ENCODE measurements around the gene ATF3. TPM values are rescaled to one million over a fixed set of nuclear protein-coding genes. Genes with fewer than 3 reads are reported as not detected.

The ATF3 gene
- polyA plus RNA-seq, 4 donors = 20.8 to 41.2 (median 28.7) TPM

DNA sequence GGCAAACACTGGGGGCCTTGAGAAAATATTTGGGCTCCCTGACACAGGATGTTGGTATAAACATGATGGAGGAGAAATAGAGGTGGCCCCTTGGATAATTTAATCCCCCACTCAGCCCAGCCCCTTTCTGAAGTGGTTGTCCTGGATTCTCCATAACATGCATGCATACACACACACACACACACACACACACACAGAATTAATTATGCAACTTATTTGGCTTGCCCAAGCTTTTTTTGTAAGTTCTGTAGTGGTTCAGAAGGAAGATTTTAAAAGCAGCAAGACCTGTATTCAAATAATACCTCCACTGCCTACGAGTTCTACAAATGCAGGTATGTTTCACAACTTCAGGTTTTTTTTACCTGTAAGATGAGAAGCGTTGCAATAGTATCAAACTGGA is 15.0 kb downstream of the ATF3 start:
- WGBS, 3 donors = 90 to 95% (median 93%) methylated on average over 2 of the region's 2 CpGs

DNA sequence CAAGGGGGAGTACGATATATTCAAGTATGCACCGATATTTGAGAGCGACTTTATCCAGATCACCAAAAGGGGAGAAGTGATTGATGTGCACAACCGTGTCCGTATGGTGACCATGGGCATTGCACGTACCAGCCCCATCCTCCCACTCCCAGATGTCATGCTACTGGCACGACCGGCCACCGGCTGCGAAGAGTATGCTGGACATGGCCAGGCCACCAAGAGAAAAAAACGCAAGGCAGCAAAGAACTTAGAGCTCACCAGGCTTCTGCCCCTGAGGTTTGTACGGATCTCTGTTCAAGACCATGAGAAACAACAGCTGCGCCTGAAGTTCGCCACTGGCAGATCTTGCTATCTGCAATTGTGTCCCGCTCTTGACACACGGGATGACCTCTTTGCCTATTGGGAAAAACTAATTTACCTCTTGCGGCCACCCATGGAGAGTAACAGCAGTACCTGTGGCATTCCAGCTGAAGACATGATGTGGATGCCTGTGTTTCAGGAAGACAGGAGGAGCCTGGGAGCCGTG is 16.5 kb downstream of the ATF3 start:
- Histone ChIP-seq H3K27me3 (ENCODE audit: control insufficient read depth in 3 of 3, insufficient read depth in 3 of 3, low read length in 3 of 3) (no peaks in the 10 kb centered on the region), H3K27ac (ENCODE audit: low read depth in 1 of 3, low read length in 2 of 3) (no peak overlapping the region), H3K9me3 (ENCODE audit: control insufficient read depth in 2 of 2, insufficient read depth in 1 of 2, low read depth in 1 of 2, low read length in 1 of 2) (no peaks in the 10 kb centered on the region), H3K4me1 (ENCODE audit: control insufficient read depth in 3 of 3, insufficient read depth in 2 of 3, low read depth in 1 of 3, low read length in 2 of 3) (peaks cover 0 to 19% (median 0%) of the 10 kb centered on the region in 3 donors), H3K36me3 (ENCODE audit: control insufficient read depth in 3 of 3, insufficient read depth in 2 of 3, low read depth in 1 of 3, low read length in 3 of 3) (peaks cover 0 to 2% (median 0%) of the 10 kb centered on the region in 3 donors), H3K4me3 (ENCODE audit: low read depth in 1 of 3, low read length in 3 of 3) (no peak overlapping the region)
- DNase-seq = no peak
- no peak for FAIRE-seq
- 92 to 94% (median 93%) methylated on average over 18 of the region's 18 CpGs for WGBS, 3 donors

More for the DNA sequence above, 15.0 kb downstream of the ATF3 start:
- FAIRE-seq (no peak), DNase-seq (no peak)
- Histone ChIP-seq H3K27ac (ENCODE audit: low read depth in 1 of 3, low read length in 2 of 3) (no peak overlapping the region), H3K27me3 (ENCODE audit: control insufficient read depth in 3 of 3, insufficient read depth in 3 of 3, low read length in 3 of 3) (no peaks in the 10 kb centered on the region), H3K36me3 (ENCODE audit: control insufficient read depth in 3 of 3, insufficient read depth in 2 of 3, low read depth in 1 of 3, low read length in 3 of 3) (peaks cover 0 to 14% (median 5%) of the 10 kb centered on the region in 3 donors), H3K4me1 (ENCODE audit: control insufficient read depth in 3 of 3, insufficient read depth in 2 of 3, low read depth in 1 of 3, low read length in 2 of 3) (peaks cover 0 to 5% (median 0%) of the 10 kb centered on the region in 3 donors), H3K9me3 (ENCODE audit: control insufficient read depth in 2 of 2, insufficient read depth in 1 of 2, low read depth in 1 of 2, low read length in 1 of 2) (no peaks in the 10 kb centered on the region), H3K4me3 (ENCODE audit: low read depth in 1 of 3, low read length in 3 of 3) (no peak overlapping the region)

DNA sequence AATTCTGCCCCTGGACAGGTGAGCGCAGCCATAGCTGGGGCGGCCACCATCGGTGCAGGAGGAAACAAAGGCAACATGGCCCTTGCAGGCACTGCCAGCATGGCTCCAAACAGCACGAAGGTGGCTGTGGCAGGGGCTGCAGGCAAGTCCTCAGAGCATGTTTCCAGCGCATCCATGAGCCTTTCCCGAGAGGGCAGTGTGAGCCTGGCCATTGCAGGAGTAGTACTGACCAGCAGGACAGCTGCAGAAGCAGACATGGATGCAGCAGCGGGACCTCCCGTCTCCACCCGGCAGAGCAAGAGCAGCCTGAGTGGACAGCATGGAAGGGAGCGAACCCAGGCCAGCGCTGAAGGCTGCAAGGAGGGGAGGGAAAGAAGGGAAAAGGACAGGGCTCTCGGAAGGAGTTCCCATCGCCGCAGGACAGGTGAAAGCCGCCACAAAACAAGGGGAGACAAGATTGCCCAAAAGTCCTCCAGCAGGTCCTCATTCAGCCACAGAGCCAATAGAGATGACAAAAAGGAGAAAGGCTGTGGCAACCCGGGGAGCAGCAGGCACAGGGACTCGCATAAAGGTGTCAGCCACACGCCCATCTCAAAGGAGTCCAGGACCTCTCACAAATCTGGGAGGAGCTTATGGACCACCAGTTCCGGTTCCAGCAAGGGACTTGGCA is 17.4 kb downstream of the ATF3 start:
- Histone ChIP-seq H3K4me3 (ENCODE audit: low read depth in 1 of 3, low read length in 3 of 3) (no peak overlapping the region), H3K4me1 (ENCODE audit: control insufficient read depth in 3 of 3, insufficient read depth in 2 of 3, low read depth in 1 of 3, low read length in 2 of 3) (peaks cover 0 to 19% (median 0%) of the 10 kb centered on the region in 3 donors), H3K27me3 (ENCODE audit: control insufficient read depth in 3 of 3, insufficient read depth in 3 of 3, low read length in 3 of 3) (no peaks in the 10 kb centered on the region), H3K27ac (ENCODE audit: low read depth in 1 of 3, low read length in 2 of 3) (no peak overlapping the region), H3K36me3 (ENCODE audit: control insufficient read depth in 3 of 3, insufficient read depth in 2 of 3, low read depth in 1 of 3, low read length in 3 of 3) (no peaks in the 10 kb centered on the region), H3K9me3 (ENCODE audit: control insufficient read depth in 2 of 2, insufficient read depth in 1 of 2, low read depth in 1 of 2, low read length in 1 of 2) (no peaks in the 10 kb centered on the region)
- DNase-seq (no peak), FAIRE-seq (no peak)
- 90 to 92% (median 92%) methylated on average over 19 of the region's 19 CpGs for WGBS, 3 donors

DNA sequence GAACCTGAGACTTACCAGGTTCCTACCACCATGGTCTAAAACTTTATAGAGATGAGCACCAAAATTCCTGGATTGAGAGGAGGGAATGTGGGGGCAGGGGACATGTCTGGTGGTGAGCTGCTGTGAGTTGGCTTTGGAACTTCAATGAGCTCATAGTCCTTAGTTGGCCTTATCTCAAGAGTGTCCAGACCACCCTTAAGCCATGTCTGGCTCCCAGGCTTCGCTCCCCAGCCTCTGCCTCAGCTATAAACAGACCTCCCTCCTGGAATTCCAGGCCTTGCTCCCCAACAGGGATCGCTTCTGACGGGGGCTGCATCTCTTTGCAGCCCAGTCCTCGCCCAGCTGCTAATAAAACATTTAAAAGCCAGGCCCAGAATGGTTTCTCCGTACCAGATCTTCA is 19.5 kb downstream of the ATF3 start:
- no peak overlapping the region for H3K27ac ChIP-seq (ENCODE audit: low read depth in 1 of 3, low read length in 2 of 3)
- DNase-seq (no peak), FAIRE-seq (no peak)
- H3K4me3 ChIP-seq (ENCODE audit: low read depth in 1 of 3, low read length in 3 of 3) = no peak overlapping the region
- H3K4me1 ChIP-seq (ENCODE audit: control insufficient read depth in 3 of 3, insufficient read depth in 2 of 3, low read depth in 1 of 3, low read length in 2 of 3) = peaks cover 0 to 19% (median 0%) of the 10 kb centered on the region in 3 donors
- WGBS, 3 donors = 83 to 92% (median 84%) methylated on average over 5 of the region's 5 CpGs
- H3K27me3 ChIP-seq (ENCODE audit: control insufficient read depth in 3 of 3, insufficient read depth in 3 of 3, low read length in 3 of 3) = no peaks in the 10 kb centered on the region
- no peaks in the 10 kb centered on the region for H3K9me3 ChIP-seq (ENCODE audit: control insufficient read depth in 2 of 2, insufficient read depth in 1 of 2, low read depth in 1 of 2, low read length in 1 of 2)
- no peaks in the 10 kb centered on the region for H3K36me3 ChIP-seq (ENCODE audit: control insufficient read depth in 3 of 3, insufficient read depth in 2 of 3, low read depth in 1 of 3, low read length in 3 of 3)

DNA sequence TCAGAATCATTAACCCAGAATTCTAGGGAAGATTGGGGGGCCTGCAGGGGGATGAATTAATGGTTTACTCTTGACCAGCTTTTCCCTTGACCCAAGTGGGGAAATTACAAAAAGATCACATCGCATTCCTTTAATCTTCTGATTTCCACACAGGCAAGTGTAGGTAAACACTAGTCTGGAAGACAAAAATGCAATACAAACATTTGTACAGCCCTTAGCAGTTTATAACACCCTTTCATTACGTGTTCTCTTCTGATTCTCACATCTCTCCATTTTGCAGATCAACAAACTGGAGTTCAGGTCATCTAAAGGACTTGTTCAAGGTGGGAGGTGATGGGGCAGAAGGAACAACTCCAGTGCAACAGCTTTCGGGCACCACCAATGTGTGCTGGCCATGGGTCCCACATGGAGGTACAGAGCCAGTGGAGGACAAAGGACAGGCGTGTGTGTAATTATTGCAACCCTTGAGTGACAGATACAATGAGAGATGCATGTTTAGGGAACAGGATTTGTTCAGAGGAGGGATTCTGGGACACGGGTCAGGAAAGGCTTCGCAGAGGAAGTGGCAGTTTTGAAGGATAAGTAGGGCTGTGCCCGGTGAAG is 20.4 kb downstream of the ATF3 start:
- 80 to 86% (median 80%) methylated on average over 7 of the region's 7 CpGs for WGBS, 3 donors

DNA sequence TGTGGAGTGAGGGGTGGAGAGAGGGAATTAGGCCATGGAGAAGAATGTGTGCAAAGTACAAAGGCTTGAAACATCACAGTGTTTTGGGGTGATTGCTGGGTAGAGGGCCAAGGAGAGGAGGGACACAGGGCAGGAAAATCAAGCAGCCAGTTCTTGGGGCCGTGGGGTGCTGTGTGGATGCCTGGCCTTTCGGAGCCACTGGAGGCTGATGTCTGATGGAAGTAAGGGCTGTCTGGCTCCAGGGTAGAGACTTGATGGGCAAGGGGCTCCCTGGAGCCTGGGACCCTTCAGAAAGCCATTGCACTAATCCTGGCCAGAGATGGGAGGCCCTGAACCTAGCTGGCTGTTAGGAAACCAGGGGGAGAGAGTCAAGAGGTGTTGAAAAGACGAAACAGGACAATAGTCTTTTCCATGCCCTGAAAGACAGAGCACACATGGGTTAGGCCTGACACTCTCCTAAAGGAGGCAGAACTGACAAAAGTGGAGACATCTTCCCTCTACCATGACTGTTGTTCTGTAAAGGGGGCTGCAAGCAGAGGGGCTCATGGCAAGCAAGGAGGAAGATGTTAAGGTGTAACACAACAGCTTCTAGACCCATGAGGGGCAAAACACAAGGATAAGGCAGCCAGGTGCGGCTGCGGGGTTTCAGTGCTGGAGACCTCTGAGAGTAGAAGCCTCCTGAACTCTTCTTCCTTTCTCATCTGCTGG is 21.0 kb downstream of the ATF3 start:
- H3K4me1 ChIP-seq (ENCODE audit: control insufficient read depth in 3 of 3, insufficient read depth in 2 of 3, low read depth in 1 of 3, low read length in 2 of 3) = peaks cover 0 to 19% (median 0%) of the 10 kb centered on the region in 3 donors
- no peak overlapping the region for H3K4me3 ChIP-seq (ENCODE audit: low read depth in 1 of 3, low read length in 3 of 3)
- H3K27ac ChIP-seq (ENCODE audit: low read depth in 1 of 3, low read length in 2 of 3) = no peak overlapping the region
- FAIRE-seq (no peak), DNase-seq (no peak)
- H3K36me3 ChIP-seq (ENCODE audit: control insufficient read depth in 3 of 3, insufficient read depth in 2 of 3, low read depth in 1 of 3, low read length in 3 of 3) = no peaks in the 10 kb centered on the region
- H3K9me3 ChIP-seq (ENCODE audit: control insufficient read depth in 2 of 2, insufficient read depth in 1 of 2, low read depth in 1 of 2, low read length in 1 of 2) = peaks cover 0 to 3% of the 10 kb centered on the region in 2 donors
- 76 to 85% (median 83%) methylated on average over 5 of the region's 5 CpGs for whole genome bisulfite sequencing, 3 donors
- H3K27me3 ChIP-seq (ENCODE audit: control insufficient read depth in 3 of 3, insufficient read depth in 3 of 3, low read length in 3 of 3) = no peaks in the 10 kb centered on the region

More for the DNA sequence above, 20.4 kb downstream of the ATF3 start:
- H3K27me3 ChIP-seq (ENCODE audit: control insufficient read depth in 3 of 3, insufficient read depth in 3 of 3, low read length in 3 of 3) = no peaks in the 10 kb centered on the region
- no peak for FAIRE-seq
- H3K4me1 ChIP-seq (ENCODE audit: control insufficient read depth in 3 of 3, insufficient read depth in 2 of 3, low read depth in 1 of 3, low read length in 2 of 3) = peaks cover 0 to 19% (median 0%) of the 10 kb centered on the region in 3 donors
- H3K36me3 ChIP-seq (ENCODE audit: control insufficient read depth in 3 of 3, insufficient read depth in 2 of 3, low read depth in 1 of 3, low read length in 3 of 3) = no peaks in the 10 kb centered on the region
- no peaks in the 10 kb centered on the region for H3K9me3 ChIP-seq (ENCODE audit: control insufficient read depth in 2 of 2, insufficient read depth in 1 of 2, low read depth in 1 of 2, low read length in 1 of 2)
- peak in 1 of 2 donors; percentile 18 for DNase-seq
- no peak overlapping the region for H3K27ac ChIP-seq (ENCODE audit: low read depth in 1 of 3, low read length in 2 of 3)
- H3K4me3 ChIP-seq (ENCODE audit: low read depth in 1 of 3, low read length in 3 of 3) = no peak overlapping the region

DNA sequence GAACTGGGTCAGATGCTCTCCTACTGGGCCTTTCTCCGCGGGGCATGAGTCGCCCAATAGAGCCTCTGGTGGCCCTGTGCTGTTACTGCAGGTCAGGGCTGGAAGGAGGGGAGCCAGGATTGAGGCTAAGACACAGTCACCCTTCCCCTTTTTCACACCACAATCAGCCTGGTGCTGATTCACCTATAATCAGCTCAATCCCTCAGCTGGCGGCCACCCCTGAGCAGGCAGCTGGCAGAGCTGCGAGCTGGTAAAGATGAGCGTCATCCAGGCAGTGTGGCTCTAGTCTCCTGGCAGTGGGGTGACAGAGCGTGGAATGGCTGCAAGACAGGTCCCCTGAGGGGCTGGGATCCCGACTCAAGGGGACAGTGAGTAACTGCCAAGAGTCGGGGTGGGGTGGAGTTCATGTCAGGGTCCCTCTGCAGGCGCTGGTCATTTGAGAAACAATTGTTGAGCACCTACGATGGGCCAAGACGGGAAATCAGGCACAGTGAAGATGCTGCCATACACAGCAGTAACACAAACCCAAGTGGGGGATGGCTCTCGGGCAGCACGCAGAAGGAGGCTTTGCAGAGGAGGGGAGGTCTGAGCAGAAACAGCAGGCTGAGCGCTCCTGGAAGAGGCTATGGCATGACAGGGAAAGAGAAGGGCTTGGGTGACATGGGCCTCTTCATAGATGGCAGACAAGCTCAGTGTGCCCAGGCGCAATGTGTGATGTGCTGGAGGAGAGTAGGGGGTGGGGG is 21.8 kb downstream of the ATF3 start:
- peak; percentile 64 to 69 for DNase-seq

DNA sequence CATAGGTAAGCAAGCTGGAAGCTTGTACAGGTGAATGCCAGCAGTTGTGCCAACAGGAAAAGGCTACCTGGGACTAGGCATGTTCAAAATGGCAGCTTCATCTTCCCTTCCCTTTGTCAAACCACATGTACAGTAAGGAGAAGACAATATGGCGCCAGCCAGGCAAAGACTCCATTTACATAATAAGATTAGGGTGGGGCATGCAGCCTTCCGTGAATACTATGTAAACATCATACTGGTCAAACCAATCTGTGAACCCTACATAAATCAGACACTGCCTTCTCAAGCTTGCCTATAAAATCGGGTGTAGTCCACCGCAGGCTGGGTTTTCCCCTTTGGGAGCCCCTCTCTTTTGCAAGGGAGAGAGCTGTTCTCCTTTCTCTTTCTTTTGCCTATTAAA is 24.6 kb downstream of the ATF3 start:
- no peaks in the 10 kb centered on the region for H3K36me3 ChIP-seq (ENCODE audit: control insufficient read depth in 3 of 3, insufficient read depth in 2 of 3, low read depth in 1 of 3, low read length in 3 of 3)
- no peak overlapping the region for H3K4me3 ChIP-seq (ENCODE audit: low read depth in 1 of 3, low read length in 3 of 3)
- H3K27ac ChIP-seq (ENCODE audit: low read depth in 1 of 3, low read length in 2 of 3) = no peak overlapping the region
- H3K9me3 ChIP-seq (ENCODE audit: control insufficient read depth in 2 of 2, insufficient read depth in 1 of 2, low read depth in 1 of 2, low read length in 1 of 2) = peaks cover 0 to 3% of the 10 kb centered on the region in 2 donors
- no peaks in the 10 kb centered on the region for H3K27me3 ChIP-seq (ENCODE audit: control insufficient read depth in 3 of 3, insufficient read depth in 3 of 3, low read length in 3 of 3)
- DNase-seq = no peak
- peaks cover 3 to 40% (median 8%) of the 10 kb centered on the region in 3 donors for H3K4me1 ChIP-seq (ENCODE audit: control insufficient read depth in 3 of 3, insufficient read depth in 2 of 3, low read depth in 1 of 3, low read length in 2 of 3)
- WGBS, 3 donors = 54 to 66% (median 65%) methylated on average over 4 of the region's 4 CpGs
- no peak for FAIRE-seq

More for the DNA sequence above, 21.8 kb downstream of the ATF3 start:
- Histone ChIP-seq H3K27ac (ENCODE audit: low read depth in 1 of 3, low read length in 2 of 3) (no peak overlapping the region), H3K4me3 (ENCODE audit: low read depth in 1 of 3, low read length in 3 of 3) (no peak overlapping the region), H3K27me3 (ENCODE audit: control insufficient read depth in 3 of 3, insufficient read depth in 3 of 3, low read length in 3 of 3) (no peaks in the 10 kb centered on the region), H3K4me1 (ENCODE audit: control insufficient read depth in 3 of 3, insufficient read depth in 2 of 3, low read depth in 1 of 3, low read length in 2 of 3) (peaks cover 0 to 20% (median 0%) of the 10 kb centered on the region in 3 donors), H3K9me3 (ENCODE audit: control insufficient read depth in 2 of 2, insufficient read depth in 1 of 2, low read depth in 1 of 2, low read length in 1 of 2) (peaks cover 0 to 3% of the 10 kb centered on the region in 2 donors), H3K36me3 (ENCODE audit: control insufficient read depth in 3 of 3, insufficient read depth in 2 of 3, low read depth in 1 of 3, low read length in 3 of 3) (no peaks in the 10 kb centered on the region)
- 55 to 59% (median 55%) methylated on average over 16 of the region's 16 CpGs for WGBS, 3 donors
- no peak for FAIRE-seq

Data from small intestine (tissue), 7 donors.